ENCODE measurements around the gene MFSD6. TPM values are rescaled to one million over a fixed set of nuclear protein-coding genes. Genes with fewer than 3 reads are reported as not detected.

MFSD6 gene
- total RNA-seq, 4 donors from 2014 or later = 76.3 to 99.1 (median 83.0) TPM

GRCh38 chr2:190378880-190379237 is 29.3 kb upstream of the MFSD6 start:
- TF ChIP-seq POLR2A (IDR thresholded peaks at IDR 0.05) (no peak), EP300 (IDR thresholded peaks at IDR 0.05; ENCODE audit: low read depth) (no peak), CTCF (IDR thresholded peaks at IDR 0.05) (no peak), POLR2AphosphoS5 (IDR thresholded peaks at IDR 0.05) (no peak)
- Histone ChIP-seq H3K27ac (no peak overlapping the region), H3K27me3 (no peaks in the 10 kb centered on the region), H3K4me1 (no peaks in the 10 kb centered on the region), H3K9me3 (no peaks in the 10 kb centered on the region), H3K4me3 (no peak overlapping the region), H3K36me3 (no peaks in the 10 kb centered on the region)
- WGBS, 2 donors (ENCODE audit: low coverage in 1 of 2) = 79% methylated on average over 6 of the region's 6 CpGs; no CpG with 5 or more reads in 1 of the 2 donors
- in situ Hi-C loops (cut with MboI; ENCODE audit: low pct_ligation_motif_present in 1 of 4, low pct_unique_long_range_greater_than_20kb in 1 of 4, low sequenced_read_pairs in 3 of 4) = loop anchor here in 3 of 4 donors (10.0 to 25.0 kb wide), 5 partner anchors 133 to 433 kb away; no protein-coding TSS in a partner anchor
- intact Hi-C loops (cut with DNase I; ENCODE audit: low total_unique reads) = loop anchor here (10.0 kb wide), 1 partner anchor 294 kb away; no protein-coding TSS in a partner anchor
- DNase-seq = no peak

GRCh38 chr2:190379249-190379964 is 28.7 kb upstream of the MFSD6 start:
- in situ Hi-C loops (cut with MboI; ENCODE audit: low pct_ligation_motif_present in 1 of 4, low pct_unique_long_range_greater_than_20kb in 1 of 4, low sequenced_read_pairs in 3 of 4) = loop anchor here in 3 of 4 donors (10.0 to 25.0 kb wide), 5 partner anchors 133 to 433 kb away; no protein-coding TSS in a partner anchor
- Histone ChIP-seq H3K36me3 (no peaks in the 10 kb centered on the region), H3K27ac (no peak overlapping the region), H3K4me1 (no peaks in the 10 kb centered on the region), H3K9me3 (no peaks in the 10 kb centered on the region), H3K27me3 (no peaks in the 10 kb centered on the region), H3K4me3 (no peak overlapping the region)
- no peak for TF ChIP-seq EP300 (IDR thresholded peaks at IDR 0.05; ENCODE audit: low read depth)
- no peak for TF ChIP-seq POLR2AphosphoS5 (IDR thresholded peaks at IDR 0.05)
- DNase-seq = no peak
- 68 to 78% methylated on average over 8 to 10 of the region's 10 CpGs for WGBS, 2 donors (ENCODE audit: low coverage in 1 of 2)
- intact Hi-C loops (cut with DNase I; ENCODE audit: low total_unique reads) = loop anchor here (10.0 kb wide), 1 partner anchor 295 kb away; no protein-coding TSS in a partner anchor

GRCh38 chr2:190380962-190381412 is 27.2 kb upstream of the MFSD6 start:
- Histone ChIP-seq H3K27me3 (no peaks in the 10 kb centered on the region), H3K9me3 (no peaks in the 10 kb centered on the region), H3K36me3 (no peaks in the 10 kb centered on the region), H3K27ac (no peak overlapping the region), H3K4me1 (no peaks in the 10 kb centered on the region), H3K4me3 (no peak overlapping the region)
- in situ Hi-C loops (cut with MboI; ENCODE audit: low pct_ligation_motif_present in 1 of 4, low pct_unique_long_range_greater_than_20kb in 1 of 4, low sequenced_read_pairs in 3 of 4) = loop anchor here in 3 of 4 donors (10.0 to 25.0 kb wide), 5 partner anchors 131 to 431 kb away; no protein-coding TSS in a partner anchor
- intact Hi-C loops (cut with DNase I; ENCODE audit: low total_unique reads) = no loop called here
- no peak for DNase-seq
- no peak for TF ChIP-seq POLR2AphosphoS5 (IDR thresholded peaks at IDR 0.05)
- TF ChIP-seq POLR2A (IDR thresholded peaks at IDR 0.05) = no peak
- TF ChIP-seq CTCF (IDR thresholded peaks at IDR 0.05) = no peak
- TF ChIP-seq EP300 (IDR thresholded peaks at IDR 0.05; ENCODE audit: low read depth) = no peak
- WGBS, 2 donors (ENCODE audit: low coverage in 1 of 2) = 73 to 76% methylated on average over 5 of the region's 5 CpGs

- Histone ChIP-seq H3K27ac (no peak overlapping the region), H3K4me3 (no peak overlapping the region), H3K9me3 (no peaks in the 10 kb centered on the region), H3K4me1 (no peaks in the 10 kb centered on the region), H3K36me3 (no peaks in the 10 kb centered on the region), H3K27me3 (no peaks in the 10 kb centered on the region)
- in situ Hi-C loops (cut with MboI; ENCODE audit: low pct_ligation_motif_present in 1 of 4, low pct_unique_long_range_greater_than_20kb in 1 of 4, low sequenced_read_pairs in 3 of 4) = loop anchor here in 3 of 4 donors (10.0 to 25.0 kb wide), 5 partner anchors 129 to 429 kb away; no protein-coding TSS in a partner anchor
- TF ChIP-seq POLR2A (IDR thresholded peaks at IDR 0.05) (no peak), CTCF (IDR thresholded peaks at IDR 0.05) (peak; percentile 50 to 84 (median 61))
- DNase-seq = no peak
- WGBS, 2 donors (ENCODE audit: low coverage in 1 of 2) = 25 to 40% methylated on average over 1 of the region's 1 CpG
- intact Hi-C loops (cut with DNase I; ENCODE audit: low total_unique reads) = no loop called here
Measured at GRCh38 chr2:190382851-190383250, 25.3 kb upstream of the MFSD6 start.
